ENCODE results near the gene PTPRN2. TPM values are rescaled to one million over a fixed set of nuclear protein-coding genes. Genes with fewer than 3 reads are reported as not detected.

The PTPRN2 gene
- total RNA-seq, 1 experiment from 2014 or later, result not detected

DNA sequence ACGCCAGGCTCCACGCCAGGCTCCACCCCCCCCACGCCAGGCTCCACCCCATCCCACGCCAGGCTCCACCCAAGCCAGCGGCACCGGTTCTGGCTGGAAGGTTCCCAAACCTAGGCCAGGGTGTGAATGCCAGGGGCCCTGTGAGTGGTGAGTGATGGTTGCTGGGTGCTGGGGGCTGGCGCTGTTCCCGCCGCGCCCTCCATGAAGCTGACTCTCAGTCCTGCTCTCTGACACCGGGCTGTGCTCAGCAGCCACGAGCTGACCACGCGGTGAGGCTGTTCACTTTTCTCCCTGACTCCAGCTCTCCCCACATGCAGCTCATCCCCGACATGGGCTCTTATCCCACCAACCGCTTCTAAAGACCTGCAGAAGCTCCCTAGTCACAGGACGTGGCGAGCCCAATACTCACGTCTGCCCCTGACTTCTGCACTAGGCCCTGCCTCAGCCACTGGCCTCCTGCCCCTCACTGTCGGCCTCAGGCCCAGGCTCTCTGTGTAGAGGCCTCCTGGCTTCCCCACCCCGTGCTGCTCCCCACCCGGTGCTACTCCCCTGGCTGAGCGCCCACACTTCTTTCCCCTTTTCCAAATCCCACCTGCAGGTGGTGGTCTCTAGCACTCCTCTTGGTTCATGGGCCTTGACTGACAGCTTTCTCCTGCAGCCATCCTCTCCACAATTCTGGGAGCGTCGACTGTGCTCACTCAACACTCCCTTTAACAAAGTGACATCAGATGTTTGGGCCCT lies 603.0 kb downstream of the PTPRN2 start:
- ChIA-PET POLR2A (ENCODE audit: unreplicated experiment) (no interaction called here), CTCF (no interaction called here)
- BruUV-seq (replicated peaks), result no TSS peak
- H3K9me2 ChIP-seq (ENCODE audit: insufficient read depth), result no peaks in the 10 kb centered on the region
- no peak for DNase-seq
- H3K27ac ChIP-seq, result no peak overlapping the region
- H3K9me3 ChIP-seq (ENCODE audit: insufficient read depth, low read depth), result no peaks in the 10 kb centered on the region; the same call in 1 of the 2 replicates
- H3K79me2 ChIP-seq (ENCODE audit: low read depth), result no peaks in the 10 kb centered on the region
- H4K20me1 ChIP-seq (ENCODE audit: insufficient read depth), result peaks cover 4% of the 10 kb centered on the region
- no peak for TF ChIP-seq EZH2 (IDR thresholded peaks at IDR 0.05; ENCODE audit: low read depth)
- TF ChIP-seq, protein P1, sequence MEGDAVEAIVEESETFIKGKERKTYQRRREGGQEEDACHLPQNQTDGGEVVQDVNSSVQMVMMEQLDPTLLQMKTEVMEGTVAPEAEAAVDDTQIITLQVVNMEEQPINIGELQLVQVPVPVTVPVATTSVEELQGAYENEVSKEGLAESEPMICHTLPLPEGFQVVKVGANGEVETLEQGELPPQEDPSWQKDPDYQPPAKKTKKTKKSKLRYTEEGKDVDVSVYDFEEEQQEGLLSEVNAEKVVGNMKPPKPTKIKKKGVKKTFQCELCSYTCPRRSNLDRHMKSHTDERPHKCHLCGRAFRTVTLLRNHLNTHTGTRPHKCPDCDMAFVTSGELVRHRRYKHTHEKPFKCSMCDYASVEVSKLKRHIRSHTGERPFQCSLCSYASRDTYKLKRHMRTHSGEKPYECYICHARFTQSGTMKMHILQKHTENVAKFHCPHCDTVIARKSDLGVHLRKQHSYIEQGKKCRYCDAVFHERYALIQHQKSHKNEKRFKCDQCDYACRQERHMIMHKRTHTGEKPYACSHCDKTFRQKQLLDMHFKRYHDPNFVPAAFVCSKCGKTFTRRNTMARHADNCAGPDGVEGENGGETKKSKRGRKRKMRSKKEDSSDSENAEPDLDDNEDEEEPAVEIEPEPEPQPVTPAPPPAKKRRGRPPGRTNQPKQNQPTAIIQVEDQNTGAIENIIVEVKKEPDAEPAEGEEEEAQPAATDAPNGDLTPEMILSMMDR (conservative IDR thresholded peaks at IDR 0.05), result no peak
- H3K4me3 ChIP-seq, result no peak overlapping the region
- no peaks in the 10 kb centered on the region for H3K36me3 ChIP-seq (ENCODE audit: low read depth)
- H3K4me2 ChIP-seq, result no peak overlapping the region
- peaks cover 77% of the 10 kb centered on the region for H3K27me3 ChIP-seq (ENCODE audit: insufficient read depth, low read depth)
- no peaks in the 10 kb centered on the region; the same call in 1 of the 2 replicates for H3F3A ChIP-seq (ENCODE audit: insufficient read depth, low read depth)
- intact Hi-C loops (cut with micrococcal nuclease; ENCODE audit: unreplicated experiment), result no loop called here
- H2AFZ ChIP-seq, result no peak overlapping the region
- H3K4me1 ChIP-seq (replicated peaks; ENCODE audit: insufficient read depth), result no peaks in the 10 kb centered on the region

DNA sequence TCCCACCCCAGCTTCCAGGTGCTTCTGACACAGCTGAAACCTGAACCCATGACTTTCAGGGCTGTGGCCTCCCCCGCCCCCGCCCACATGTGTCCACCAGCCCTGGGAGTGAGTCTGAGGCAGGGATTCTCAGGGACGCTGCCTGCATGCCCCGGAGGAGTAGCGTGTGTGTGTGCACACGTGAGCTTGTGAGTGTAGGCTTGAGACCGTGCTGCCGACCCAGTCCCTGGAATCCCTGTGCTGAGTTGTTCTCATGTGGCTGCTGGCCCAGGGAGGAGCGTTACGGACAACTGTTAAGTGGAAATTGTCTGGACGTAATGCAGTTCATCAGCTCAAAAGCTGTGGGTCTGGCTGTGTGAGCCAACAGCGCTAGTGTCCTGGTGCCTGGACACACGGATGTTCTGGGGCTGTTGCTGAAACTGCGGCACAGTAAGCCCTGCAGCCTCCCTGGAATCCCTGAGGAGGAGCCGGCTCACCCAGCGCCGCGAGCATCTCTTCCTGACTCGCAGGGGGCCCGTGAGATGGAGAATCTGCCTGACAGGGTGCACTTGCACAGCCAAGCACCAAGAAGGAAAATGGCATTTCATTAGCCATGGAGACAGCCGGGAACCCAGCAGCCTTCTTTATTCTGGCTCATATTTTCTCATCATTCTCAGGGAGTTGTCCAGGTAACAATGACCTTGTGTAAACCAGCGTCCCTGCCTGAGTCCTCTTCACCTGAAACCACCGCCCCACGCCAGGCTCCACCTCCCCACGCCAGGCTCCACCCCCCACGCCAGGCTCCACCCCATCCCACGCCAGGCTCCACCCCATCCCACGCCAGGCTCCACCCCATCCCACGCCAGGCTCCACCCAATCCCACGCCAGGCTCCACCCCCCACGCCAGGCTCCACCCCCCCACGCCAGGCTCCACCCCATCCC lies 603.9 kb downstream of the PTPRN2 start:
- intact Hi-C loops (cut with micrococcal nuclease; ENCODE audit: unreplicated experiment), result no loop called here
- Histone ChIP-seq H3K36me3 (ENCODE audit: low read depth) (no peaks in the 10 kb centered on the region), H3K4me2 (no peak overlapping the region), H3K9me3 (ENCODE audit: insufficient read depth, low read depth) (no peaks in the 10 kb centered on the region; the same call in 1 of the 2 replicates), H3K4me1 (replicated peaks; ENCODE audit: insufficient read depth) (no peaks in the 10 kb centered on the region), H3F3A (ENCODE audit: insufficient read depth, low read depth) (no peaks in the 10 kb centered on the region; the same call in 1 of the 2 replicates), H3K9me2 (ENCODE audit: insufficient read depth) (no peaks in the 10 kb centered on the region), H4K20me1 (ENCODE audit: insufficient read depth) (peaks cover 4% of the 10 kb centered on the region), H3K27me3 (ENCODE audit: insufficient read depth, low read depth) (peaks cover 77% of the 10 kb centered on the region), H2AFZ (no peak overlapping the region), H3K4me3 (no peak overlapping the region), H3K27ac (no peak overlapping the region), H3K79me2 (ENCODE audit: low read depth) (no peaks in the 10 kb centered on the region)
- BruUV-seq (replicated peaks), result no TSS peak
- DNase-seq, result no peak
- TF ChIP-seq, protein P1 (conservative IDR thresholded peaks at IDR 0.05), result no peak
- no peak for TF ChIP-seq EZH2 (IDR thresholded peaks at IDR 0.05; ENCODE audit: low read depth)
- ChIA-PET POLR2A (ENCODE audit: unreplicated experiment) (no interaction called here), CTCF (no interaction called here)

DNA sequence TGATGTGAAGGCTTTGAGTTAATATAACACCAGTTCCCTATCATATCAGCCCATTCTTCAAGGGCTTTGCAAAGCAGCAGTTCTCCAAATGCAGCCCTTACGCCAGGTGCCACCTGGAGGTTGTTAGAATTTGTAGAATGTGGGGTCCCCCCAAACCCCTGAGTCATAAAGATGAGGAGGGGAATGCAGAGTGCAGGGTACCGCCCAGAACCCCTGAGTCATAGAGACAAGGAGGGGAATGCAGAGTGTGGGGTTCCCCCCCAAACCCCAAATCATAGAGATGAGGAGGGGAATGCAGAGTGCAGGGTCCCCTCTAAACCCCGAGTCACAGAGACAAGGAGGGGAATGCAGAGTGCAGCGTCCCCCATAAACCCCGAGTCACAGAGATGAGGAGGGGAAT lies 605.8 kb downstream of the PTPRN2 start:
- TF ChIP-seq EZH2 (IDR thresholded peaks at IDR 0.05; ENCODE audit: low read depth), result no peak
- TF ChIP-seq, protein P1 (conservative IDR thresholded peaks at IDR 0.05), result no peak
- no peaks in the 10 kb centered on the region; the same call in 1 of the 2 replicates for H3K9me3 ChIP-seq (ENCODE audit: insufficient read depth, low read depth)
- POLR2A ChIA-PET (ENCODE audit: unreplicated experiment), result no interaction called here
- CTCF ChIA-PET, result no interaction called here
- H3K9me2 ChIP-seq (ENCODE audit: insufficient read depth), result no peaks in the 10 kb centered on the region
- H3K4me1 ChIP-seq (replicated peaks; ENCODE audit: insufficient read depth), result no peaks in the 10 kb centered on the region
- no TSS peak for BruUV-seq (replicated peaks)
- H3F3A ChIP-seq (ENCODE audit: insufficient read depth, low read depth), result no peaks in the 10 kb centered on the region; the same call in 1 of the 2 replicates
- intact Hi-C loops (cut with micrococcal nuclease; ENCODE audit: unreplicated experiment), result no loop called here
- DNase-seq, result no peak
- no peak overlapping the region for H3K27ac ChIP-seq
- H2AFZ ChIP-seq, result no peak overlapping the region
- H3K4me3 ChIP-seq, result no peak overlapping the region
- no peaks in the 10 kb centered on the region for H3K79me2 ChIP-seq (ENCODE audit: low read depth)
- no peak overlapping the region for H3K4me2 ChIP-seq
- peaks cover 77% of the 10 kb centered on the region for H3K27me3 ChIP-seq (ENCODE audit: insufficient read depth, low read depth)
- H4K20me1 ChIP-seq (ENCODE audit: insufficient read depth), result peaks cover 4% of the 10 kb centered on the region
- no peaks in the 10 kb centered on the region for H3K36me3 ChIP-seq (ENCODE audit: low read depth)

Data from PC-9 (cell line).